HepG2 (cell line): ENCODE results near the gene CAPN9. TPM values are rescaled to one million over a fixed set of nuclear protein-coding genes. Genes with fewer than 3 reads are reported as not detected.

Experiments
- ATF7 ChIP-seq, 2 experiments: fragments of 450-650 bp in 1 of 2; sonication (generic) in 1 of 2; formaldehyde crosslinking in 1 of 2; IDR thresholded peaks; 2 replicates each; pipeline versions ENCODE4 v1.4.0 to v1.6.1; 2016 to 2020; ENCODE audit warnings: antibody characterized with exemption in 1 of 2, mild to moderate bottlenecking in 1 of 2, missing genetic modification reagents in 1 of 2
- CEBPG ChIP-seq: IDR thresholded peaks from 2 replicates; pipeline ENCODE4 v1.6.1; 2016
- DMAP1 ChIP-seq: IDR thresholded peaks from 2 replicates; pipeline ENCODE4 v1.6.1; 2016
- DR1 ChIP-seq: sonication (generic); formaldehyde crosslinking; IDR thresholded peaks from 2 replicates; pipeline ENCODE4 v1.8.0; 2021; ENCODE audit warnings: mild to moderate bottlenecking, missing genetic modification reagents, inconsistent platforms
- ETV5 ChIP-seq: IDR thresholded peaks from 2 replicates; pipeline ENCODE4 v1.6.1; 2018; ENCODE audit warnings: missing biosample characterization, missing genetic modification reagents, inconsistent platforms, borderline replicate concordance
- FOXM1 ChIP-seq: sonication (generic); formaldehyde crosslinking; IDR thresholded peaks from 2 replicates; pipeline ENCODE4 v1.5.0; 2020; ENCODE audit warnings: missing genetic modification reagents
- KDM5B ChIP-seq: sonication (generic); formaldehyde crosslinking; IDR thresholded peaks from 2 replicates; pipeline ENCODE4 v1.4.0; 2020; ENCODE audit warnings: missing genetic modification reagents, mild to moderate bottlenecking, borderline replicate concordance
- MXI1 ChIP-seq: IDR thresholded peaks from 3 replicates; pipeline ENCODE4 v1.6.1; 2012; ENCODE audit warnings: low read depth, low read length, inconsistent platforms, borderline replicate concordance
- RERE ChIP-seq: IDR thresholded peaks from 2 replicates; pipeline ENCODE4 v1.6.1; 2016; ENCODE audit warnings: low read depth, missing genetic modification reagents, missing compliant biosample characterization
- RFX3 ChIP-seq: IDR thresholded peaks from 2 replicates; pipeline ENCODE4 v1.6.1; 2016; ENCODE audit warnings: missing biosample characterization, missing genetic modification reagents
- SMAD1 ChIP-seq: sonication (generic); formaldehyde crosslinking; IDR thresholded peaks from 2 replicates; pipeline ENCODE4 v1.4.0; 2020; ENCODE audit warnings: missing genetic modification reagents, low read depth, mild to moderate bottlenecking, borderline replicate concordance
- SOX6 ChIP-seq, 2 experiments: fragments of 450-650 bp in 1 of 2; sonication (generic) in 1 of 2; formaldehyde crosslinking in 1 of 2; IDR thresholded peaks; 2 replicates each; pipeline versions ENCODE4 v1.4.0 to v1.6.1; 2017 to 2020; ENCODE audit warnings: antibody characterized with exemption in 1 of 2, mild to moderate bottlenecking in 1 of 2, missing genetic modification reagents in 1 of 2
- TARDBP ChIP-seq: sonication (generic); formaldehyde crosslinking; IDR thresholded peaks from 2 replicates; pipeline ENCODE4 v1.8.0; 2022; ENCODE audit warnings: mild to moderate bottlenecking, missing genetic modification reagents
- TCF7L2 ChIP-seq: IDR thresholded peaks from 2 replicates; pipeline ENCODE4 v1.6.1; 2011; ENCODE audit warnings: mild to moderate bottlenecking, low read depth, low read length, moderate library complexity
- TGIF2 ChIP-seq: IDR thresholded peaks from 2 replicates; pipeline ENCODE4 v1.6.1; 2016; ENCODE audit warnings: control low read depth, missing compliant biosample characterization
- TSC22D2 ChIP-seq: sonication (generic); formaldehyde crosslinking; IDR thresholded peaks from 2 replicates; pipeline ENCODE4 v1.5.1; 2020; ENCODE audit warnings: missing genetic modification reagents, mild to moderate bottlenecking, borderline replicate concordance
- ZNF224 ChIP-seq: sonication (generic); formaldehyde crosslinking; IDR thresholded peaks from 2 replicates; pipeline ENCODE4 v1.5.0; 2020; ENCODE audit warnings: mild to moderate bottlenecking, missing genetic modification reagents
- ZNF331 ChIP-seq: sonication (generic); formaldehyde crosslinking; IDR thresholded peaks from 2 replicates; pipeline ENCODE4 v1.4.0; 2020; ENCODE audit warnings: missing genetic modification reagents
- ZNF556 ChIP-seq: sonication (generic); formaldehyde crosslinking; IDR thresholded peaks from 2 replicates; pipeline ENCODE4 v1.4.0; 2020; ENCODE audit warnings: mild to moderate bottlenecking, missing genetic modification reagents, borderline replicate concordance
- ZNF839 ChIP-seq: sonication (generic); formaldehyde crosslinking; IDR thresholded peaks from 2 replicates; pipeline ENCODE4 v1.4.0; 2020; ENCODE audit warnings: missing genetic modification reagents, mild to moderate bottlenecking, borderline replicate concordance
- ZUFSP ChIP-seq: sonication (generic); formaldehyde crosslinking; IDR thresholded peaks from 2 replicates; pipeline ENCODE4 v1.9.0; 2021; ENCODE audit warnings: missing genetic modification reagents, mild to moderate bottlenecking, borderline replicate concordance
- polyA plus RNA-seq, 8 experiments: library from polyadenylated mRNA; depleted of rRNA in 3 of 8; stranded (reverse) in 7 of 8; unstranded in 1 of 8; fragments of >200 nt; fragmentation: Illumina TruSeq in 4 of 8; extraction: Trizol in 4 of 8; gene quantifications; 2 replicates each; pipeline versions ENCODE4 v1.2.1 to v1.2.3, GENCODE V29; 2011 to 2016; ENCODE audit warnings: low read depth in 4 of 8, missing spikeins in 1 of 8, mixed read lengths in 1 of 8; ENCODE audit not compliant: insufficient read depth in 1 of 8
- total RNA-seq, 5 experiments: library from RNA; depleted of rRNA; stranded (reverse); fragments of >200 nt; fragmentation: Illumina TruSeq; extraction: Trizol; gene quantifications; 2 replicates each; pipeline ENCODE4 v1.2.3, GENCODE V29; 2016; ENCODE audit warnings: low read depth in 1 of 5
- TF ChIP-seq, protein P1 (sequence below): sonication (generic); formaldehyde crosslinking; IDR thresholded peaks from 2 replicates; pipeline ENCODE4 v1.4.0; 2020; ENCODE audit warnings: mild to moderate bottlenecking, low read depth, missing genetic modification reagents
- TF ChIP-seq, protein P2 (sequence below): sonication (generic); formaldehyde crosslinking; IDR thresholded peaks from 2 replicates; pipeline ENCODE4 v1.8.0; 2022; ENCODE audit warnings: mild to moderate bottlenecking, missing genetic modification reagents, moderate library complexity

CAPN9 gene
- total and polyA plus RNA-seq, 2 of the 13 experiments (the other 11 are each of a cell fraction or from before 2014, with no cell fraction given) = 0.04 to 0.31 TPM

DNA sequence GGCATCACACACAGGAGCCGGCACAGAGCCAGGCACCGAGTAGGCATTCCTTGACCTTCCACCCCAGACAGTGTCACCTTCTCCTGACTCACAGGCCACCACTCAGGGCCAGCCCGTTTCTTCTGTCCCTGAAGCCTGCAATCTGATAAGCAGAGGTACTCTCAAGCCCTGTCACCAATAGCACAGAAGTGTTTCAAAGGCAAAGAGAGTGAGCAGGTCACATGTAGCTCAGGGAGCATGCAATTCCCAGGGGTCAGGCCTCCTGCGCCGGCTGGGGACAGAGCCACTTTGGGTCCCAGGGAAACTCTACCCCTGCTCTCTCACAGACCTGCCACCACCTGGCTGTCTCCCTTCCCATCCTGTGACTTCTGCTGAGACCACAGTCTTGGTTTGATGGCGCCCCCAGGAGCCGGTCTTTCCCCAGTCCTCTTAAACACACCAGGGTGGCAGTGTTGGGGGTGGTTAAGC, 13.2 kb downstream of the CAPN9 start (continued):
- TF ChIP-seq RERE (CRISPR knock-in tag) (no peak), ZUFSP (CRISPR knock-in tag) (no peak), TGIF2 (CRISPR knock-in tag) (no peak), TSC22D2 (CRISPR knock-in tag) (no peak), RFX3 (CRISPR knock-in tag) (no peak), TARDBP (CRISPR knock-in tag) (peak; percentile 62; the same call in 1 of the 2 replicates), ETV5 (CRISPR knock-in tag) (no peak), KDM5B (no peak), SOX6 (IDR thresholded peaks at IDR 0.05) (no peak), SOX6 (CRISPR knock-in tag; IDR thresholded peaks at IDR 0.05) (peak; percentile 51; the same call in 1 of the 2 replicates), MXI1 (no peak; the same call in 2 of the 3 replicates), ZNF839 (CRISPR knock-in tag) (no peak), CEBPG (0 out of 2 replicates have a peak, but pooled peaks have one; percentile 2), ATF7 (IDR thresholded peaks at IDR 0.05) (no peak), ATF7 (CRISPR knock-in tag; IDR thresholded peaks at IDR 0.05) (no peak), ZNF556 (peak; percentile 59; the same call in 1 of the 2 replicates), DR1 (CRISPR knock-in tag) (no peak), ZNF224 (CRISPR knock-in tag) (0 out of 2 replicates have a peak, but pooled peaks have one; percentile 40), ZNF331 (CRISPR knock-in tag) (no peak), FOXM1 (CRISPR knock-in tag) (no peak), TCF7L2 (no peak), DMAP1 (CRISPR knock-in tag) (no peak), SMAD1 (CRISPR knock-in tag) (peak; percentile 53; the same call in 1 of the 2 replicates)
- TF ChIP-seq, protein P1, sequence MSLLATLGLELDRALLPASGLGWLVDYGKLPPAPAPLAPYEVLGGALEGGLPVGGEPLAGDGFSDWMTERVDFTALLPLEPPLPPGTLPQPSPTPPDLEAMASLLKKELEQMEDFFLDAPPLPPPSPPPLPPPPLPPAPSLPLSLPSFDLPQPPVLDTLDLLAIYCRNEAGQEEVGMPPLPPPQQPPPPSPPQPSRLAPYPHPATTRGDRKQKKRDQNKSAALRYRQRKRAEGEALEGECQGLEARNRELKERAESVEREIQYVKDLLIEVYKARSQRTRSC (CRISPR knock-in tag) = no peak
- TF ChIP-seq, protein P2, sequence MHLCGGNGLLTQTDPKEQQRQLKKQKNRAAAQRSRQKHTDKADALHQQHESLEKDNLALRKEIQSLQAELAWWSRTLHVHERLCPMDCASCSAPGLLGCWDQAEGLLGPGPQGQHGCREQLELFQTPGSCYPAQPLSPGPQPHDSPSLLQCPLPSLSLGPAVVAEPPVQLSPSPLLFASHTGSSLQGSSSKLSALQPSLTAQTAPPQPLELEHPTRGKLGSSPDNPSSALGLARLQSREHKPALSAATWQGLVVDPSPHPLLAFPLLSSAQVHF (CRISPR knock-in tag) = no peak
